Keratinocyte (primary cell): Measurements from ENCODE around the gene PLD1. TPM values are rescaled to one million over a fixed set of nuclear protein-coding genes. Genes with fewer than 3 reads are reported as not detected.

Experiments used
- DNase-seq: peaks from one replicate; pipeline ENCODE4 v3.0.0-alpha.2; 2011; ENCODE audit warnings: low read depth, missing footprints, low spot score
- FAIRE-seq: peaks from 2 replicates; lab custom pipeline; 2011; peaks lifted over from hg19 to GRCh38; lab: Jason Lieb, UNC
- H2AFZ ChIP-seq: 2 replicates; pipeline ENCODE4 v1.6.0; 2012; ENCODE audit warnings: low read length, control low read depth, inconsistent platforms; ENCODE audit not compliant: control insufficient read depth
- H3K27ac ChIP-seq: 2 replicates; pipeline ENCODE4 v1.5.1; 2011; ENCODE audit warnings: low read length; ENCODE audit not compliant: control insufficient read depth, insufficient read depth
- H3K27me3 ChIP-seq: 3 replicates; pipeline ENCODE4 v1.6.0; 2011; ENCODE audit warnings: low read length; ENCODE audit not compliant: control insufficient read depth, insufficient read depth; ENCODE audit errors: extremely low read depth
- H3K36me3 ChIP-seq, 2 experiments: 2 replicates in 1 of 2; 3 replicates in 1 of 2; pipeline ENCODE4 v1.5.1; 2011; ENCODE audit warnings: low read length in 2 of 2, mild to moderate bottlenecking in 1 of 2; ENCODE audit not compliant: control insufficient read depth in 2 of 2, insufficient read depth in 2 of 2; ENCODE audit errors: extremely low read depth in 1 of 2
- H3K4me1 ChIP-seq: 3 replicates; pipeline ENCODE4 v1.5.1; 2011; ENCODE audit warnings: low read length; ENCODE audit not compliant: control insufficient read depth, insufficient read depth; ENCODE audit errors: extremely low read depth
- H3K4me2 ChIP-seq: 3 replicates; pipeline ENCODE4 v1.6.0; 2011; ENCODE audit warnings: low read depth, low read length; ENCODE audit not compliant: control insufficient read depth, insufficient read depth; ENCODE audit errors: extremely low read depth
- H3K4me3 ChIP-seq, 3 experiments: fragments of 200-600 bp in 1 of 3; sonication (generic) in 1 of 3; 2 replicates in 2 of 3; 3 replicates in 1 of 3; pipeline ENCODE4 v1.5.1; 2011 to 2016; ENCODE audit warnings: low read length in 3 of 3, mild to moderate bottlenecking in 3 of 3, control low read depth in 2 of 3, inconsistent platforms in 1 of 3, low read depth in 1 of 3, mixed read lengths in 1 of 3, mixed run types in 1 of 3, moderate library complexity in 1 of 3; ENCODE audit not compliant: control insufficient read depth in 2 of 3, insufficient read depth in 2 of 3; ENCODE audit errors: extremely low read depth in 1 of 3
- H3K79me2 ChIP-seq: 2 replicates; pipeline ENCODE4 v1.6.0; 2012; ENCODE audit warnings: low read length; ENCODE audit not compliant: control insufficient read depth, insufficient read depth
- H3K9ac ChIP-seq: 3 replicates; pipeline ENCODE4 v1.6.0; 2011; ENCODE audit warnings: low read length; ENCODE audit not compliant: control insufficient read depth, insufficient read depth; ENCODE audit errors: extremely low read depth
- H3K9me1 ChIP-seq: 3 replicates; pipeline ENCODE4 v1.6.0; 2011; ENCODE audit warnings: low read length; ENCODE audit not compliant: control insufficient read depth, insufficient read depth; ENCODE audit errors: extremely low read depth
- H3K9me3 ChIP-seq: 2 replicates; pipeline ENCODE4 v1.5.1; 2012; ENCODE audit warnings: low read depth, low read length; ENCODE audit not compliant: control insufficient read depth
- H4K20me1 ChIP-seq: 3 replicates; pipeline ENCODE4 v1.6.0; 2011; ENCODE audit warnings: low read length; ENCODE audit not compliant: control insufficient read depth, insufficient read depth; ENCODE audit errors: extremely low read depth
- CTCF ChIP-seq, 3 experiments: IDR thresholded peaks in 1 of 3; conservative IDR thresholded peaks in 1 of 3; optimal IDR thresholded peaks in 1 of 3; 2 replicates in 2 of 3; 3 replicates in 1 of 3; pipeline versions ENCODE3 to v1.5.1; 2011; ENCODE audit warnings: low read length in 3 of 3, mild to moderate bottlenecking in 3 of 3, moderate library complexity in 2 of 3, control low read depth in 1 of 3, inconsistent platforms in 1 of 3; ENCODE audit not compliant: insufficient read depth in 2 of 3; ENCODE audit errors: extremely low read depth in 1 of 3
- EZH2 ChIP-seq: IDR thresholded peaks from one replicate; pipeline ENCODE4 v1.6.1; 2012; ENCODE audit warnings: inconsistent platforms, mild to moderate bottlenecking, low read length, moderate library complexity
- dilution Hi-C: fragments of 300-500 bp; cut with MboI; formaldehyde crosslinking; loops from one replicate; pipeline ENCODE4 v1.7.0; 2020; ENCODE audit warnings: low sequenced_read_pairs; ENCODE audit not compliant: extremely low pct_ligation_motif_present
- polyA plus RNA-seq, 5 experiments: library from polyadenylated mRNA; depleted of rRNA in 3 of 5; stranded (reverse) in 3 of 5; stranded (forward) in 1 of 5; unstranded in 1 of 5; fragments of >200 nt; gene quantifications; 1 replicate in 1 of 5; 2 replicates in 3 of 5; 3 replicates in 1 of 5; pipeline versions ENCODE4 v1.2.1 to v1.2.3, GENCODE V29; 2011 to 2012; ENCODE audit warnings: missing spikeins in 2 of 5, low read depth in 1 of 5, low replicate concordance in 1 of 5

PLD1 gene
- polyA plus RNA-seq, 1 donor (not counting 4 experiments of a cell fraction or from before 2014, with no cell fraction given) = 14.7 TPM

GRCh38 chr3:171710359-171710758 is 99.9 kb downstream of the PLD1 start:
- DNase-seq (no peak), FAIRE-seq (no peak)

GRCh38 chr3:171704814-171705213 is 105.5 kb downstream of the PLD1 start:
- Histone ChIP-seq H3K9me3 (no peaks in the 10 kb centered on the region), H3K36me3 (peaks cover 0 to 2% of the 10 kb centered on the region in 2 experiments), H3K27me3 (no peaks in the 10 kb centered on the region), H3K27ac (no peak overlapping the region), H2AFZ (no peak overlapping the region), H4K20me1 (no peaks in the 10 kb centered on the region), H3K9me1 (no peaks in the 10 kb centered on the region), H3K9ac (no peak overlapping the region), H3K79me2 (no peaks in the 10 kb centered on the region), H3K4me2 (no peak overlapping the region), H3K4me1 (no peaks in the 10 kb centered on the region), H3K4me3 (no peak overlapping the region)
- dilution Hi-C loops = no loop called here
- FAIRE-seq (no peak), DNase-seq (no peak)
- no peak for TF ChIP-seq CTCF (optimal IDR thresholded peaks at IDR 0.05 in 1 of 3, IDR thresholded peaks at IDR 0.05 in 1 of 3, conservative IDR thresholded peaks at IDR 0.05 in 1 of 3; ENCODE audit: extremely low read depth in 1 of 3, insufficient read depth in 2 of 3, low read length in 3 of 3)
- no peak for TF ChIP-seq EZH2

More at GRCh38 chr3:171710359-171710758, 99.9 kb downstream of the PLD1 start:
- no peak overlapping the region for H3K27ac ChIP-seq
- no peaks in the 10 kb centered on the region for H3K9me1 ChIP-seq
- dilution Hi-C loops = no loop called here
- H3K4me2 ChIP-seq = no peak overlapping the region
- H3K27me3 ChIP-seq = no peaks in the 10 kb centered on the region
- H3K79me2 ChIP-seq = no peaks in the 10 kb centered on the region
- no peaks in the 10 kb centered on the region for H3K9me3 ChIP-seq
- H2AFZ ChIP-seq = no peak overlapping the region
- H3K4me3 ChIP-seq = no peak overlapping the region
- no peak overlapping the region for H3K9ac ChIP-seq
- peaks cover 13% of the 10 kb centered on the region for H3K4me1 ChIP-seq
- H4K20me1 ChIP-seq = no peaks in the 10 kb centered on the region
- H3K36me3 ChIP-seq = peaks cover 0 to 2% of the 10 kb centered on the region in 2 experiments
- no peak for TF ChIP-seq EZH2
- no peak for TF ChIP-seq CTCF (optimal IDR thresholded peaks at IDR 0.05 in 1 of 3, IDR thresholded peaks at IDR 0.05 in 1 of 3, conservative IDR thresholded peaks at IDR 0.05 in 1 of 3; ENCODE audit: extremely low read depth in 1 of 3, insufficient read depth in 2 of 3, low read length in 3 of 3)
